GM19238 (cell line): ENCODE measurements around the gene PRKG2.
"Not testable (repeated sequence)": the region's sequence is repeated elsewhere in the genome, so short reads cannot be mapped to it uniquely, and the experiment has no call there.

ENCODE experiments used
- DNase-seq: peaks from one replicate; pipeline ENCODE4 v3.0.0; 2011; ENCODE audit warnings: low spot score; ENCODE audit not compliant: insufficient read length

The PRKG2 gene

DNA sequence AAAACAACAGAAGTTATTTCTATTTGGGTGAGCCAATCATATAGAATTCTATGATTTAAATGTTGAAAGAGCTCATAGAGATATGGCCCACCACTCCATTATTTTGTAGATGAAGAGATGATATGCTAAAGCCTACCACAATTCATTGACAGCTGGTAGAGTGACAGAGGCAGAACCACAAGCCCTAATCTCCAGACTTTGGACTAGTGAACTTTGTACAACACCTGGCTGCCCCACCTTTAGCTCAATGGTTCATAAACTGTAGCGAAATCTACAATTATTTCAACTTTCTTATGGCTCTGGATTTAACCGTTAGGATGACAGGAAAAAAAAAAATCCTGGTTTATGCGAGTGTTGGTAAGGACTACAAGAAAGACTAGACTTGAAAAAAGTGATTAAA lies 50.9 kb downstream of the PRKG2 start:
- DNase-seq, result no peak

DNA sequence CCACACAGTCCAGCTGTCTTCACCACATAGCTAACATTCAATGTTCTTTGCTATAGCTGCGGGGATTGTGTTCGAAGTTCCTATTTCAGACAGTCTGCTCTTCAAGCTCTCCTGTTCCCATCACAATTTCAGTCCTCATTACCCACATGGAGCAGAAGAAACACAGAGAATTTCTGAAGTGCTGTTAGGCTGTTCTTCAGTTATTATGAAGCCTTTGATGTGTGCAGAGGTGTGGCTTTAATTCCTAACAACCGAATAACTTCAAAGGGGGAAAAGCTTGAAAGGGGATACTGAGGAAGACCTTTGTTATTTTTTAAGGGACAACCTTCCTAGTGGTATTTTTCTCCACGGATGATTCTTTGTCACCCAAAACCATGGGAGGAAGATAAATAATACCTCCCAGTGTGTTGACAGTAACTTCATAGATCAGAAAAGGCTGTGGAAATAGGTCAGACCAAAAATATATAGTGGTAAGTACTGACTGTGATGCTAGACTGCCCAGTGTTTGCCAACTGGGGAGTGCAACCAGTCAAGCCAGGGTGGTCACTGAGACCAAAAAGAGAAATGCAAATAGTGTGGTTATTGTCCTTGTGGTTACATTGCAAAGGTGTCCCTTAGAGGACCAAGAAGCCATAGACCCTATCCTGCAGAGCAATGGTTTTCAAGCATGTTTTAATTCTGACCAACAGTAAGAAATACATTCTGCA lies 52.1 kb downstream of the PRKG2 start:
- no peak for DNase-seq

DNA sequence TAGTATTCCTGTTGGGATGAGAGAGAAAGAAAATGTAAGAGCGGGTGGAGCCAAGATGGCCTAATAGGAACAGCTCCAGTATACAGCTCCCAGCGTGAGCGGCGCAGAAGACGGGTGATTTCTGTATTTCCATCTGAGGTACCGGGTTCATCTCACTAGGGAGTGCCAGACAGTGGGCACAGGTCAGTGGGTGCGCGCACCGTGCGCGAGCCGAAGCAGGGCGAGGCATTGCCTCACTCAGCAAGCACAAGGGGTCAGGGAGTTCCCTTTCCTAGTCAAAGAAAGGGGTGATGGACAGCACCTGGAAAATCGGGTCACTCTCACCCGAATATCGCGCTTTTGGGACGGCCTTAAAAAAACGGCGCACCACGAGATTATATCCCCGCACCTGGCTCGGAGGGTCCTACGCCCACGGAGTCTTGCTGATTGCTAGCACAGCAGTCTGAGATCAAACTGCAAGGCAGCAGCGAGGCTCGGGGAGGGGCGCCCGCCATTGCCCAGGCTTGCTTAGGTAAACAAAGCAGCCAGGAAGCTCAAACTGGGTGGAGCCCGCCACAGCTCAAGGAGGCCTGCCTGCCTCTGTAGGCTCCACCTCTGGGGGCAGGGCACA lies 61.2 kb downstream of the PRKG2 start:
- DNase-seq, result not testable (repeated sequence)

DNA sequence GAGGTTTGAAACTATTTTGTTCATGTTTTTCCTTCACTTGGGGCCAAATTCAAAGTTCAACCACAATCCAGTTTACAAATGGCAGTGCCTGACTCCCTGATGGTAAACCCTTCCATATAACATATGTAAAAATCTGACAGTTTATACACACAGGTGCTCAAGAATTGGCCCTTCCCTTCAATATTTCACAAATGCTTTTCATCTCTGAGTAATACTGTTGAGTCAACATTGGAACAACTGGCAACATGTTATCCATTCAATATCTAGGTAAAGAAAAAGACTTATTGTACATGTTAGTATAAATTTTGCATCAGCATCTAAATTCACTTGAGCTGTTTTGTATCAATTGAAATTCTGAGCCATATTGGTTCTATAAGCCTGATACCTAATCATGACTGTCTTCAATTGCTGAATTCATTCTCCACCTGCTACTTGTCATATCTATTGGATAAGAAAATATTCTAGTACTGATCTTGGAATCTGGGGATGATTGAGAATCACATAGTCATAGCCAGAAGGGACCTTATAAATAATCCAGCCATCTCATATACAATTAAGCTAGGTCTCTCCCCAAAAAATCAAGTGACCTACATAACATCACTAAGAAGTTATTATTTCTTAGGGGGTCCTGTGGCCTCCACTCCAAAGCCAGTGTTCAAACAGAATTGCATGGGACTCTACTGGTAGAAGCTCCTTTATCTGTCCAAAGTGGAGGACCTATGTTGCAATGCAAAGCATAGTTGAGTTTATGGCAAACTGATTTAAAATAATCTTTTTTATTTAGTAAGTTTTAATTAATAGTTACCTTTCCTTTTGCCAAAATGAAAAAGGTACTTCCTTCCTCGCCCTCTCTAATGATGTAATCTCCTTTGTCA lies 61.9 kb downstream of the PRKG2 start:
- no peak for DNase-seq

DNA sequence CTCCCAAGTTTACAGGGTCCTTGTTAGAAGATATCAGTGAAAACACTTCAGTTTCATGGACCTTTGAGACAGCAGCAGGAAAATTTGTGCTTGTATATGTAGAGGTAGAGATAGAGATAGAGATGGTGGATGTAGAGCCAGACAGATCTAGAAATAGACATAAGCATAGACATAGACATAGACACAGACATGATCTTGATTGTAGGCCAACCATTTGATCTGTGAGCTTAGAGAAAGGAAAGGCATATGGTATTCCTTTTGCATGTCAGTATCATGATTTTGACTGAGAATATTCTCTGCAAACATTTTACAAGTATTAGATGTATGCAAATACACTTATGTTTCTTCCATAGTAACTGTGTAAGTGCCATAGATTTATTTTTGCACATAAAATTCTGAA lies 65.0 kb downstream of the PRKG2 start:
- no peak for DNase-seq

DNA sequence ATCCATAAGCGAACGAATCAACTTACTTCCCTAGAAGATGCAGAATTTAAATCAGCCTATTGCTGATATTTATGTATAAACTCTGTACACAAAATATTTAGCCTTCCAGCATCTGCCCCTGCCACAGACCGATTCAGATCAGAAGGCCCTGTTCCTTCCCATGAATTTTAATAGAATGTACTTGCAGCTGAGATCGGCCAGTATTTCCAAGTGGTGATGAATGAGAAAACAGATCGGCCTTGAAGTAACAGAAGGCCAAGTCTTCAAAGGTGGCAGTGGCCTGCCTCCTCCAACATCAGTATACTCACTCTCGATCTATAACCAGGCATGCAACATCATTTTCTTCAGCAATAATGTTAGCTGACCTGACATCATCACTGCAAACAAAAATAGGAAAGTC lies 66.4 kb downstream of the PRKG2 start:
- DNase-seq, result no peak

DNA sequence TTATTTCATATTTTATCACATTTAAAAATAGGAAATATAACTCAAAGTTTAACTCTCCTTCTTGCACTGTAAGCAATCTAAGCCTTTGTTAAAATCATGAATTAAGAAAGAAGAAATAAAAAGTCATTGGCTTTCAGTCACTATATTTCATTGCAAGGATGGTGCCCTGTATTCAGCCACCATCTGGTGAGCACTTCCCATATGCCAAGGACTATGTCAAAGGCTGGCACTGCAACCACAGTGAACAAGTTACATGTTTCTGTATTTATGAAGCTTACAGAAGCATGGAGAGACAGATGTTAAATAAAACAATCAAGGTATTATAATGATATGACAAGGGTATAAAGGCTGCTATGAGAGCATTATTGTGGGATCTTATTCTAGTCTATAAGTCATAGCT lies 68.6 kb downstream of the PRKG2 start:
- no peak for DNase-seq

DNA sequence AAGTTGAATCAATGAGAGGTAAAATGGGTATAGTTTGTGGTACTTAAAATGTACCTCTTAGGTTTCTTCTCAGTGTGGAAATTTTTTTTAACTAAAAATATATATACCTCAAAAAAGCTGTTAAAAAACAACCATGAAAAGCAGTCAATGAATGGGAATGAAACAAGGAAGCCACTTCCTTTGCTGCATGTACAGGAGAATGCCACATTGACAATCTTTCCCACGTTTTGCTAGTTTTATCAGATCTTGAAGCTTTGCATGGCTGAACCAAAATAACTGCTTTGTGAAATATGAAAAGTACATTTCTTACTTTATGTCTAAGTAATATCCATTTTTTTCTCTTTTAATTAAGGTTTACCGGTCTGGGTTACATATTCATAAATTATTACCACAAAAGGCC lies 71.8 kb downstream of the PRKG2 start:
- DNase-seq, result no peak

DNA sequence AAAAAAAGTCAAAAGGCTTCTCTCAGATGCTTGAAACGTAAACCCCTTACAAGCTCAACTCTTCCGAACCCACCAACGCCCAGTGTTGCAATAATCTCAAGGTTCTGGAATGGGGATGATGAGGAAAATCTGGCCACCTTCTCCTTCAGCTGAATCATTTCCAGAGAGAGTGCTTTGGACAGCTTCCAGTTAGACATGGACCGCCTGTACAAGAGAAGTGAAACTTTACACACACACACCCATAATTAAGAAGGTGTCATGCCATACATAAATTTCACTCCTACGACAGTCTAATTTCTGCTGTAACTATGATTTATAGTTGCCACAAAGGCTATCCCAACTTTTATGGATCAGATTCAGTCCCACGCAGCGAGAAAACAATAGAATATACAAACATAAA lies 72.3 kb downstream of the PRKG2 start:
- DNase-seq, result no peak

DNA sequence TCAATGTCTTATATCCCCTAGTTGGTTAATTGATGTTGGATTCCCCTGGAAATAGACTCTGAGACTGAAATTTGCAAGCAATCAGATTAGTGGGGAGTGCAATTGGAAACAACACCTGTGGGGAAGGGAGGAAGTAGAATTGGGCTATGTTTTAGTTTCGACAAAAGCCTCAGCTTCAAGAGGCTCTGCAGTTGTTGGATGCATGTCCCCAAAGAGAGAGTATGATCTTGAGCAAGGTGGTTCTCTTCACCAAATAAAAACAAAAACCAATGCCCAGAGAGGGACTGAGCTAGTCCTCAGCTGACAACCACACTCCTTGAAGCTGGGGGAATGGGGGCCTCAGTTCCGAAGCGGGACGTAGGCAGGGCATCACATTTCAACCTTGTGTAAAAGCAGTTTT lies 77.1 kb downstream of the PRKG2 start:
- no peak for DNase-seq

DNA sequence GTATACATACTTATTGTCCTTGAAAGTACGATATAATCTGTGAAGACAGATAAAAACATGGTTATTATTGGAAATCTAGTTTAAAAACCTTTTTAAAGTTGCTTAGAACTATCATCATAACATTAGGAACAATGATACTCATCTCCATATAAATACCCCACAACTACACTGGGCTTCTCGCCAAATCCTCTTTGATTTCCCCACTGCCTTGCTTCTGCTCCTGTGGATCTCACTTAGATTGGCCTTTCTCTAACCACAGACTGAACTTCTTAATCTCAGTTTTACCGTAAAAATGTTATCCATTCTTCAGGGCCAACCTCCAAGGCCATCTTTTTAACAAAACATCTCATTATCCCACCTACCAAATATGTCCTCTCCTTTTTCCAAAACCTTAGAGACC lies 77.6 kb downstream of the PRKG2 start:
- no peak for DNase-seq

DNA sequence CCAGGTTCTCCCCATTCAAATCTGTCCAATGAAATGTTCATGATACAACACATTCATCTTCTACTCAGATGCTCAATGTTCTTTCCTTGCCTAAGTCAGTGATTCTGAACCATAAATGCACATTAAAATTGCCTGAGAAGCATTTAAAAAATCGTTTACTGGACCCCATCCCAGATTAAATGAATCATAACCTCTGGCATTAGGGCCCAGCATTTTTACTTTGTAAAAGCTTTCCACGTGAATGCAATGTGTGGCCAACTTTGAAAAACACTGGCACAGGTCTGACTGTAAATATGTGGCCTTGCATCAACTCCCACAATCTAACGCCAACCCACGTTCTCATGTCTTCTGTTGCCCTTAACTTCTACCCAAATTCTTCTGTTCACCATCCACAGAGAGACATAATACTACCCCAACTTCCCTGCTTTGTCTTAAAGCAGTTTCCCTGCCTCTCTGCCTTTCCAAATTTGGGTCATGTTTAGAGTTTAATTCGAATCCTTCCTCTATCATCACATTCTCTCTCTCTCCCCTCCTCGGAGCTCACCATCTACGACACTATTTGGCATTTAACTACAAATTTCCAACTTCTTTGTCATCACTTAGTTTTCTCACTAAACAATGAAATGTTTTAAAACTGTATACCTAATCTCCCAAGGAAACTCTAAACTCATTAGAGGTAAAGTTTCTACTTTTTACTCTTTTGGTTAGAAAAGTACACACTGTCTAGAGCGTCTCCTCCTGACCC lies 78.7 kb downstream of the PRKG2 start:
- DNase-seq, result no peak

DNA sequence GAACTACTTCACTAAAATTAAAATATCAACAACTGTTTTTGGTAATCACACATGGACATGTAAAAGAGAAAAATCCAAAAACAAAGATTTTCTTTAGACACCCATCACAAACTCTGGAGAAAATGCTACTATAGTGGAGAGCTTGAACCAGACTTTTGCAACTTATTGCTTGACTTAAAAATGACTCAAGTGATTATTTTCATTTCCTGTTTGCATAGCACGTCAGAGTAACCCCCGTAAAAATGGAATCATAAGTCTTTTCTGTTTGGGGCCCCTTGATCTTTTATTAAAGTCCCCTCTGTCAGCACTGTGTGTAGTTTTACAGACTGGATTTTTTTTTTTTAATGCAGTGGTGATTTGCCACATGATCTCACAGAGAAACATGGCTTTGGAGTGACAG lies 79.5 kb downstream of the PRKG2 start:
- no peak for DNase-seq

DNA sequence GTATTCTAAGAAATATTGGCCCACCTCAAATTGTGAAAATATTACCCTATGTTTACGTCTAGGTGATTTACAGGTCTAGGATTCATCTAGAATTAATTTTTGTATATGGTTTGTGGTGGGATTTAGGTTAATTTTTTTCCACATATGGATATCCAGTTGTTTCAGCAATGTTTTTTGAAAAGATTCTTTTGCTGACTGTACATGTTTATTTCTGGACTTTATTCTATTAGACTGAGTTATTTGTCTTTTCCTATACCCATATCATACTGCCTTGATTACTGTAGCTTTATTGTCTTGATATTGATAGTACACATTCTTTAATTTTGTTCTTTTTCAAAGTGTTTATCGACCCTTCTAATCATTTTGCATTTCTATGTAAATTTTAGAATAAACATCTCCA lies 83.5 kb downstream of the PRKG2 start:
- no peak for DNase-seq

DNA sequence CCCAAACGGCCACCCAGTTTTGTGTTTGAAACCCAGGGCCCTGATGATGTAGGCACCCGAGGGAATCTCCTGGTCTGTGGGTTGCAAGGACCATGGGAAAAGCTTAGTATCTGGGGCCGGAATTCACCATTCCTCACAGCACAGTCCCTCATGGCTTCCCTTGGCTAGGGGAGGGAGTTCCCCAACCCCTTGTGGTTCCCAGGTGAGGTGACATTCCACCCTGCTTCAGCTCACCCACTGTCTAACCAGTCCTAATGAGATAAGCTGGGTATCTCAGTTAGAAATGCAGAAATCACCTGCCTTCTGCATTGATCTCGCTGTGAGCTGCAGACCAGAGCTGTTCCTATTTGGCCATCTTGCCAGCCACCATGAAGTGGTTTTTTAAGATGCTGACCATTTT lies 84.0 kb downstream of the PRKG2 start:
- no peak for DNase-seq

DNA sequence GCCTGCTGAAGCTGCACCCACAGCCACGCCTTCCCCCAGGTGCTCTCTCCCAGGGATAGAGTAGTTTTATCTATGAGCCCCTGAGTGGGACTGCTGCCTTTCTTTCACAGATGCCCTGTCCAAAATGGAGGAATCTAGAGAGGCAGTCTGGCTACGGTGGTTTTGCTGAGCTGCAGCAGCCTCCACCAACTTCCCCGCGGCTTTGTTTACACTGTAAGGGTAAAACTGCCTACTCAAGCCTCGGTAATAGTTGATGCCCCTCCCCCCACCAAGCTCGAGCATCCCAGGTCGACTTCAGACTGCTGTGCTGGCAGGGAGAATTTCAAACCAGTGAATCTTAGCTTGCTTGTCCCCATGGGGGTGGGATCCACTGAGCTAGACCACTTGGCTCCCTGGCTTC lies 84.5 kb downstream of the PRKG2 start:
- no peak for DNase-seq

DNA sequence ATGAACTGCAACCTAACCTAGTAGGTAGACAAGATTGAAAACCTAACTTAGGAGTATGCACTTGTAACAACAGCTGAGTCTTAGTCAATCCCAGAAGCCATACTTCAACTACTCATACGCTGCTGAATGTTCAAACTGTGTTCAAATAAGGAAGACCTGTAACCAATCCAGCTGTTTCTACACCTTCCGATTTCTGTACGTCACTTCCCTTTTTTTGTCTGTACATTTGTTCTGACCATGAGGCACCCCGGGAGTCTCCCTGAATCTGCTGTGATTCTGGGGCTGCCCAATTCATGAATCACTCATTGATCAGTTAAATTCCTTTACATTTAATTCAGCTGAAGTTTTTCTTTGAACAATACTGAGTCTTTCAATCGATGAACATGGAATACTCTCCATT lies 95.0 kb downstream of the PRKG2 start:
- no peak for DNase-seq

DNA sequence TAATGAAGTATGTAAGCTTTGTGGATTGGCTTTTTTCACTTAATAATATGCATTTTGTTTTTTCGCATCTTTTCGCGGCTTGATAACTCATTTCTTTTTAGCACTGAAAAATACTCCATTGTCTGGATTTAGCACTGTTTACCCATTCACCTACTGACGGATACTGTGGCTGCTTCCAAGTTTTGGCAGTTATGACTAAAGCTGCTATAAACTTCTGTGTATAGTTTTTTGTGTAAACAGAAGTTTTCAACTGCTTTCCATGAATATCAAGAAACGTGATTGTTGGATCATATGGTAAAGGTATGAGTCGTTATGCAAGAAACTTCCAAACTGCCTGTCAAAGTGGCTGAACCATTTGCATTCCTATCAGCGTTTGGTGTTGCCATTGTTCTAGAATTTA lies 96.9 kb downstream of the PRKG2 start:
- DNase-seq, result no peak

DNA sequence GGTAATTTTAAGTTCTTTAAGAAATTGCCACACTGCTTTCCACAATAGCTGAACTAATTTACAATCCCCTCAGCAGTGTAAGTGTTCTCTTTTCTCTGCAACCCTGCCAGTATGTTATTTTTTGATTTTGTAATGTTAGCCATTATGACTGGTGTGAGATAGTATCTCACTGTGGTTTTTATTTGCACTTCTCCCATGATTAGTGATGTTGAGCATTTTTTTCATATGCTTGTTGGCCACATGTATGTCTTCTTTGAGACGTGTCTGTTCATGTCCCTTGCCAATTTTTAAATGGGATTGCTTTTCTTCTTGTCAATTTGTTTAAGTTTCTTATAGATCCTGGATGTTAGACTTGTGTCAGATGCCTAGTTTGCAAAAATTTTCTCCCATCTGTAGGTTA lies 98.5 kb downstream of the PRKG2 start:
- no peak for DNase-seq

DNA sequence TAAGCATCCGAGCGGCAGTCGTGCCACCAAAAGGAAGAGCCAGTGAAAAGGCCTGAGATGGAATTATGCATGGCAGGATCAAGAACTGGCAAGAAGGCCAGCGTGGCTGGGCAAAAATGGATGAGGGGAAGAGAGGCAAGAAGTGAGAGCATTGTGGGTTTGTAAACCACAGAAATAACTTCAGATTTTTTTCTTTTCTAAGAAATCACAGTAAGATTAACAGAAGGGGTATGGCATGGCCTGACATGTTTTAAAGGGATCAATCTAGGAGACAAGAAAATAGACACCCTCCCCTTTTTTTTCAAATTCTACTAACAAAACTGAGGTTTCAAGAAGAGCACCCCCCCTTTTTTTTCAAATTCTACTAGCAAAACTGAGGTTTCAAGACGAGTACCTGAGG lies 102.0 kb downstream of the PRKG2 start:
- DNase-seq, result no peak

DNA sequence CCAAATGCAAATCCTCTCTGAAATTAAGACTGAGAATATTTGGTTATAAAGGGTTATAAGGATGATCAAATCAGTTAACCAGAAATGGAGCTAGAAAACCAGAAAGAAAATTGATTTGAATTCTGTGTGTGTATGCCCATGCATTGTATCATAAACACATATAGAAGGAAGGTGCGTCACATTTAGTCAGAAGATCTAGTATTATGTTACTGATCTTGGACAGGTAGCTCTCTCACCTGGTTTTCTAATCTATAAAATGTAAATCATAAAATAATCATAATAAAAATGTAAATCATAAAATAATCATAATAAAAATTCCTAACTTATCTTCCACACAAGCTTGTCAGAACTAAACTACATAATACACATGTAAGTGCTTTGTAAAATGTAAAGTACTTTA lies 105.7 kb downstream of the PRKG2 start:
- no peak for DNase-seq

DNA sequence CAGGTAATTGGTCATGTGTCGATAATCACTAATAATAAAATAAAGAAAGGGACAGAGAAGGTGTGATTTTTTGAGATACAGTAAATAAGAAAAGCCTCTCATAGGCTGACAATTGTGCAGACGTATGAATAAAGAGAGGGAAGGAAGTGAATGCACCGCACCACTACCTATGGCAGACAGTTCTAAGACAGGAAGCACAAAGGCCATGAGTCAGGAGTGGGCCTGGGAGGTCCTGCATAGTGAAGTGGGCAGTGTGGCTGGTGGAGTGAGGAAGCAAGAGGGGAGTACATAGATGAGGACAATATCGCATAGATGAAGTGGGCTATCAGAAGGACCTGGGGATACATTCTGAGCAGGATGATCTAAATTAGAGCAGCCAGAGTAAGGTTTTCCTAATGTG lies 108.9 kb downstream of the PRKG2 start:
- DNase-seq, result no peak
